Stomach (tissue), 4 donors: ENCODE measurements around the gene NQO2.
A peak's percentile ranks its signal among the peaks of the same experiment; 100 is the strongest.

ENCODE experiments used
- CTCF ChIP-seq, 7 experiments: fragments of 450-650 bp in 4 of 7; fragments of 200-600 bp in 3 of 7; sonication (generic) in 3 of 7; IDR thresholded peaks; one replicate each; pipeline ENCODE4 v1.5.1; 2016 to 2019; ENCODE audit warnings: antibody characterized with exemption in 7 of 7, control low read depth in 2 of 7, mild to moderate bottlenecking in 1 of 7
- EP300 ChIP-seq: sonication (generic); formaldehyde crosslinking; IDR thresholded peaks from one replicate; pipeline ENCODE4 v1.6.1; 2017; ENCODE audit warnings: antibody characterized with exemption
- POLR2A ChIP-seq, 4 donors: fragments of 450-650 bp; IDR thresholded peaks; one replicate each; pipeline ENCODE4 v1.6.1; 2016; ENCODE audit warnings: antibody characterized with exemption in 4 of 4, control low read depth in 2 of 4, mild to moderate bottlenecking in 1 of 4, moderate library complexity in 1 of 4
- POLR2AphosphoS5 ChIP-seq, 3 donors: sonication (generic); formaldehyde crosslinking; IDR thresholded peaks; one replicate each; pipeline ENCODE4 v1.6.1; 2016; ENCODE audit warnings: antibody characterized with exemption in 3 of 3

GRCh38 chr6:2998998-2999617, 586 bp upstream of the NQO2 start:
- TF ChIP-seq CTCF (IDR thresholded peaks at IDR 0.05) (no peak), POLR2A (IDR thresholded peaks at IDR 0.05) (no peak), POLR2AphosphoS5 (IDR thresholded peaks at IDR 0.05) (peak in 2 of 3 donors; percentile 51 to 69), EP300 (no peak)
